C4-2B (cell line): ENCODE measurements around the gene ANXA3.

Experiments used
- H3K27ac ChIP-seq: fragments of 450-650 bp; 2 replicates; pipeline ENCODE4 v1.5.1; 2017
- ZFX ChIP-seq: fragments of 450-650 bp; IDR thresholded peaks from 2 replicates; pipeline ENCODE4 v1.6.1; 2017
- TF ChIP-seq, protein P1 (sequence below): fragments of 450-650 bp; conservative IDR thresholded peaks from 2 replicates; pipeline ENCODE4 v1.5.1; 2017; ENCODE audit warnings: mild to moderate bottlenecking

ANXA3 gene

DNA sequence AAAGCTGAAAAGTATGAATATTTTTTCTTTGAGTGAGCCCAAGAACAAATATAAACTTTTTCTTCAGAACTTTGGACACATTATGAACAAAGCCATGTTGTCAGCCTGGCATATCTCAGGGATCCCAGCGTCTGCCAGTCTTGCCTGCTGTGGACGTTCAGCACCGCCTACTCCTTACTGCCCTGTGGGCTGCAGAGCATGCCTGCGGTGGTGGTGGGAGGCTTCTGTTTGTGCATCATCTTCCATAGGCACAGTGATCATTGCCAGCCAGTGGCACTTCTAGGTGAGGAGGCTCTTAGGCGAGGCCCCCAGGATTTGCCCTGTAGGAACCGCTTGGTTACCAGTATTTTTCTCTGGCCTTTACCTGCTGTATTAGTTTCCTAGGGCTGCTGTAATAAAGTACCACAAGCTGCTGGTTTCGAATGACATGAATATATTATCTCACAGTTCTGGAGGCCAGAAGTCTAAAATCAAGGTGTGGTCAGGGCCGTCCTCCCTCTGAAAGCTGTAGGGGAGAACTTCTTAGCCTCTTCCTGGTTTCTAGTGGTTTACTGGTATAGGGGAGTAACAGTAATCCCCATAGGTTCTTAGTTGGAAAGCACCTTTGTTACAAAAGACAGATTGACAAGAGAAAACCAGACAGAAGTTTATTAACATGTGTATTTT lies 15.4 kb downstream of the ANXA3 start:
- TF ChIP-seq, protein P1, sequence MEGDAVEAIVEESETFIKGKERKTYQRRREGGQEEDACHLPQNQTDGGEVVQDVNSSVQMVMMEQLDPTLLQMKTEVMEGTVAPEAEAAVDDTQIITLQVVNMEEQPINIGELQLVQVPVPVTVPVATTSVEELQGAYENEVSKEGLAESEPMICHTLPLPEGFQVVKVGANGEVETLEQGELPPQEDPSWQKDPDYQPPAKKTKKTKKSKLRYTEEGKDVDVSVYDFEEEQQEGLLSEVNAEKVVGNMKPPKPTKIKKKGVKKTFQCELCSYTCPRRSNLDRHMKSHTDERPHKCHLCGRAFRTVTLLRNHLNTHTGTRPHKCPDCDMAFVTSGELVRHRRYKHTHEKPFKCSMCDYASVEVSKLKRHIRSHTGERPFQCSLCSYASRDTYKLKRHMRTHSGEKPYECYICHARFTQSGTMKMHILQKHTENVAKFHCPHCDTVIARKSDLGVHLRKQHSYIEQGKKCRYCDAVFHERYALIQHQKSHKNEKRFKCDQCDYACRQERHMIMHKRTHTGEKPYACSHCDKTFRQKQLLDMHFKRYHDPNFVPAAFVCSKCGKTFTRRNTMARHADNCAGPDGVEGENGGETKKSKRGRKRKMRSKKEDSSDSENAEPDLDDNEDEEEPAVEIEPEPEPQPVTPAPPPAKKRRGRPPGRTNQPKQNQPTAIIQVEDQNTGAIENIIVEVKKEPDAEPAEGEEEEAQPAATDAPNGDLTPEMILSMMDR, result no peak
- no peak for TF ChIP-seq ZFX
- no peak overlapping the region for H3K27ac ChIP-seq

DNA sequence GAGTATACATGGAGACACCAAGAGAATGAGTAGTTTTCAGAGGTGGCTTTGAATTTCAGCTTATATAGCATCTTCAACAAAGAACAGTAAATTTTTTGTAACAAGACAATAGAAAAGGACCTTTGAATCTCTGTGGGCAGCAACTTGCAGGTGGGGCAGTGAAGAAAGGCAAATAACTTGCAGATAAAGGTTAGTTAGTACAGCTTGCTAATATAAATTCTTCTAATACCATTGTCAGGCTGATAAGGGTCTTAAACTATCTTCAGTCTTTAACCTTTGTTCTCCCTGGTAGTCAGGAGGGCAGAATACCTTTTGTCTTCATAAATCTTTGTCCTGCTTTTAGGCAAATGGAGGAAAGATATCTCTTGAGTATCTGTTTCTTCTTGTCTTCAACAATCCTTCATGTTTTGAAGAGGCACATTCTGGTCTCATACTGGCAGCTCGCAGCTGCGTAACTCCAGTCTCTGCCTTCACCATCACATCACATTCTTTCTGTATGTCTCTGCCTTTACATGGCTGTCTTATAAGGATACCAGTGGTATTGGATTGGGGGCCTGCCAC lies 16.0 kb downstream of the ANXA3 start:
- no peak overlapping the region for H3K27ac ChIP-seq

DNA sequence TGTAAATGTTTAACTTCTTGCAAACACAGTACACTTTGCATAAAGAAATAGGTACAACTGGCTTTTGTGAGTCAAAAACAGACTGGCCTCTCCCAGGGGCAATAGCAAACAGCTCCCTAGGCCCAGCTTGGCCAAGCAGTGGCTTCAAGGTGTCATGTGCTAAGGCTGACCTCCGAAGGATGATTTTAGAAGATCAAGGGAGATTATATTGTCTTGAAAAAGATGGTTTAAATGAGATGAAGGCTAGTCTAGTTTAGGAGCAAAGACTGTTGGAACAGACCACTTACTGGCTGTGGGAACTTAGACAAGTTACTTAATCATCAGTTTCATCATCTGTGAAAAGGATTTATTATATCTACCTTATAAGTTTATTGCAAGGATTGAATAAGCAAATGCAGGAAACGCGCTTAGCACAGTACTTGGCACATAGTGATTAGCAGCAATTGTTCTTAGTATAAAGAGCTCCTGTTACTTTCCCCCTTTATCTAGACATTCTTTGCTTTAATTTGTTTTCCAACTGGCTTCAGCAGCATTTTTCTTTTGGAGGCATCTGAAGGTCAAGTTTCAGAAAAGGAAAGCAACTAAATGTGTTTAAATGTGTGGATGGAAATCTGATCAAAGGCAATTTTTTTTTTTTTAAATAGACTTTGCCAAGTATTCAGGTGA lies 17.2 kb downstream of the ANXA3 start:
- no peak for TF ChIP-seq ZFX
- TF ChIP-seq, protein P1, result no peak
- no peak overlapping the region for H3K27ac ChIP-seq

More for the DNA sequence above, 16.0 kb downstream of the ANXA3 start:
- no peak for TF ChIP-seq ZFX
- TF ChIP-seq, protein P1, result no peak

DNA sequence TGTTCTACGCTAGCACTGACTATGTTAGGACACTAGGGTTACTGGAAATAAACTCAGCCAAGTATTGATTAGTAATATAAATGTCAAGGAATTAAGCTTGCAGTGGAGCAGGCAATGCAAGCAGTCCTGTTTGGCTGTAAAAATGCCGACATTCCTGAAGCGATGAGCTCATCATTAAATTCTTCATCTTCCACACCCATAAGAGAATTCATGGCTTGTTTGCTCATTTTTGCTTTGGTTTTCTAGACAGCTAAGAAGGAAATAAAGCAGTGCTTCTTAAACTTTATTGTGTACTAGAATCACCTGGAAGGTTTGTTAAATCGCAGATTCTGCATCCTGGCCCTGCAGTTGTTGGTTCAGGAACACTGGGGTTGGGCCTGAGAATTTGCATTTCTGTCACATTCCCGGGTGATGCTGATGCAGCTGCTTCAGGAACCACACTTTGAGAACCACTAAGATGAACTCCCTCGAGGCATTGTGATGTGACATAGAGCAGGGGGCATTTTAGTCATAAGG lies 17.8 kb downstream of the ANXA3 start:
- TF ChIP-seq ZFX, result no peak
- TF ChIP-seq, protein P1, result no peak
- H3K27ac ChIP-seq, result no peak overlapping the region

DNA sequence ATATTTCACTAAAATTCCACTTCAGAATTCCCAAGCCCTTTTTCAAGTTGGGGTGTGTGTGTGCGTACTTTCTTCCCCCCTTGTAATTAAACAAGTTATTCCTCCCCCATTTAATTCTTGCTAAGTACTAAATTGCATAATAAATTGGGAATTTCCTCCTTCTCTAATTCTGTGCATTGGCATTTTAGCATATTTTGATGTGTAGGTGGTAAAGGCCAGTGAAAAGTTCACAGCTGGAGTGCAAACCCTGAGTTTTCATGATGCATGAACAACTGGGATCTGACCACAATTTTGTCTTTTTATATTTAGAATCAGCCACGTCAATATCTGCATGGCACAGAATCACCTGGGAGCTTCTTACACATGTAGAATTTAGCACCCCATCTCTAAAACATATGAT lies 18.5 kb downstream of the ANXA3 start:
- no peak overlapping the region for H3K27ac ChIP-seq
- no peak for TF ChIP-seq ZFX
- TF ChIP-seq, protein P1, result no peak

DNA sequence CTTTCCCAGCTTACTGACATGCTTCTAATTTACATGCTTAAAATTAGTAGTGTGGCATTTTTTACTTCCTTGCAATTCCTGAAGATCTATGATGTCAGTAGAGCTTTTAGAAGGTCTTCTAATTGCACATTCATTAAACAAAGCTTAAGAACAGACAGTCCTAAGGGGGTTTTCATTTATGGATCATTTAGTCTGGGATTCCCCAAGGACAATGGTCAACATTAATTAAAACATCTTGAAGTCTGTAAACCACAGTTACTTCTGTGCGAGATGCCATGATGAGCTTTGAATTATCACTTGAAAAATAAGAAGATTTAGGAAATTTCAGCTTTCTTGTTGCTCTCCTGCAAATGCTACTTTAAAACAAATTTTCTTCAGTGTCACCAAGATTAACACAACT lies 20.2 kb downstream of the ANXA3 start:
- TF ChIP-seq ZFX, result no peak
- TF ChIP-seq, protein P1, result no peak
- H3K27ac ChIP-seq, result no peak overlapping the region
